Measurements from ENCODE around the gene ANLN. TPM values are rescaled to one million over a fixed set of nuclear protein-coding genes. Genes with fewer than 3 reads are reported as not detected.

ANLN gene
- total and polyA plus RNA-seq, 9 of the 15 experiments (the other 6 are each of a cell fraction or from before 2014, with no cell fraction given) = 18.1 to 66.2 (median 38.7) TPM

DNA sequence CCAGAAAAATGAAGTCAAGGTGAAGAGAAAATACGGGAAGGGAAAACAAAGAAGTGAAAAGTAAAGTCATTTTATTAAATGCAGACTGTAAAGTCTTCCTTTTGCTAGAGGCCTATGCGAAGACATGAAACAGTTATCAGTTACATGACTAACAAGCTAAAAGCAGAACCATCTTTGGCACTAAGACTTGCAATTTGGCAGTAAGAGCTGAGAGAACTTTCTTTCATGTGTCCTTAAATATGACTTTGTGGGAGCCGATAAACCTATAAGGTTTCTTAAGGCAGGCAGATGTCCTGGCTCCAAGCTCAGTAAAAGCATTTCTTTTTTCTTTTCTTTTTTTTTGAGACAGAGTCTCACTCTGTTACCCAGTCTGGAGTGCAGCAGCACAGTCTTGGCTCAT, 10.4 kb downstream of the ANLN start:
- no peaks in the 10 kb centered on the region for H3K9me3 ChIP-seq (replicated peaks; ENCODE audit: control insufficient read depth, insufficient read depth, low read depth, low read length)

More for the DNA sequence above, 10.4 kb downstream of the ANLN start:
- TF ChIP-seq, protein P1, sequence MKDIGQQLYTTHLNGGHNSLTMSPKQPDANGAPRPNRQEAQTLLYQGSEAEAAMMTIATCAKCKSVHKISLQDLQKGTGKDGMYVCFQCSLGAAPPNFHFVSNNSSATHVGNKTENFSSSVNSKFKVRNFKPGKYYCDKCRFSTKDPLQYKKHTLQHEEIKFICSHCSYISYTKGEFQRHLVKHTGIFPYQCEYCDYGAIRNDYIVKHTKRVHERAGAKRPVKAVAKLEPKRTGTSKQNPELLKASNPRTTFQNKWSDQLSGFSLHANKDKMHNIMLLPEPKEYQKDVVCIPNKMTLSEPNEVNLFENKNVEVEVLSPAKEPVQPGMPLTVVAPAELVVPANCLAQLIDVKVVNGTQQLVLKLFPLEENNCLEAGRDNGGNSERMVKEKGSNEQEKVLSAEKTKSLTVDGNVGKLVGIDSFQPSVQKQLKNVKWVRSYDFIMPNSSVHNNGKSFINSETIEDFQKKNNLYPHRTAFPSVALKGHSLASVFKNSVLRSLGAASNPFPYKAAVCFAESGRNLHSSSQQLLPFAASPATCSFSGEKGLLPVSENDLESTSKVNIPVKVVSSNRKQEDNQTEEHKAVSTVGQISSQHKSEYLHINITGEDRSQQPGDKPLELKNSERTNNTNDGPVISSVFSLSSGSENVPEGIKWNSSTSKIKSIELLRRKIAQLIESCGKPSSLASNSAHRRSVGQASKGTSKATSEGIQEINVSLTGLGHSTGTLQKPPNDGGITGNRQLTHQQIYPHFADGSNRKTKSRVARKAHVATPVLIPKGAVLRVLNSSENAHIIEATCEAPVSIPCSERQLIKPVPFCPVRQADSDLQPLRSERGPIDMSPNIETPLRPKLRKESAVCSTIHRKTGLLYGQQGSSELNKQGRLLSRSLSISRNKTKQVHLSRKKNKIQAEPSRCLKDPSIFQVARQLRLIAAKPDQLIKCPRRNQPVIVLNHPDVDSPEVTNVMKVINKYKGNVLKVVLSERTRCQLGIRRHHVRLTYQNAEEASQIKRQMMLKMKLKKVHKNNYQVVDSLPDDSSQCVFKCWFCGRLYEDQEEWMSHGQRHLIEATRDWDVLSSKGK (CRISPR knock-in tag; IDR thresholded peaks at IDR 0.05) = no peak
- TF ChIP-seq LCOR (CRISPR knock-in tag; IDR thresholded peaks at IDR 0.05) (no peak), LARP7 (IDR thresholded peaks at IDR 0.05) (no peak), JUNB (CRISPR knock-in tag; conservative IDR thresholded peaks at IDR 0.05) (no peak), NCOR1 (IDR thresholded peaks at IDR 0.05) (no peak), HNRNPK (IDR thresholded peaks at IDR 0.05; ENCODE audit: low read depth, low read length, poor library complexity, severe bottlenecking) (no peak), NFATC3 (IDR thresholded peaks at IDR 0.05) (no peak), SRSF7 (optimal IDR thresholded peaks at IDR 0.05; ENCODE audit: low read depth, low read length) (no peak), PTRF (tag; IDR thresholded peaks at IDR 0.05) (no peak), PHB2 (IDR thresholded peaks at IDR 0.05; ENCODE audit: low read depth) (no peak), XRCC4 (IDR thresholded peaks at IDR 0.05; ENCODE audit: extremely low read depth, insufficient read depth, insufficient read length) (no peak)
- TF ChIP-seq, protein P2, sequence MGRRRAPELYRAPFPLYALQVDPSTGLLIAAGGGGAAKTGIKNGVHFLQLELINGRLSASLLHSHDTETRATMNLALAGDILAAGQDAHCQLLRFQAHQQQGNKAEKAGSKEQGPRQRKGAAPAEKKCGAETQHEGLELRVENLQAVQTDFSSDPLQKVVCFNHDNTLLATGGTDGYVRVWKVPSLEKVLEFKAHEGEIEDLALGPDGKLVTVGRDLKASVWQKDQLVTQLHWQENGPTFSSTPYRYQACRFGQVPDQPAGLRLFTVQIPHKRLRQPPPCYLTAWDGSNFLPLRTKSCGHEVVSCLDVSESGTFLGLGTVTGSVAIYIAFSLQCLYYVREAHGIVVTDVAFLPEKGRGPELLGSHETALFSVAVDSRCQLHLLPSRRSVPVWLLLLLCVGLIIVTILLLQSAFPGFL (CRISPR knock-in tag; IDR thresholded peaks at IDR 0.05) = no peak
- TF ChIP-seq, protein P3, sequence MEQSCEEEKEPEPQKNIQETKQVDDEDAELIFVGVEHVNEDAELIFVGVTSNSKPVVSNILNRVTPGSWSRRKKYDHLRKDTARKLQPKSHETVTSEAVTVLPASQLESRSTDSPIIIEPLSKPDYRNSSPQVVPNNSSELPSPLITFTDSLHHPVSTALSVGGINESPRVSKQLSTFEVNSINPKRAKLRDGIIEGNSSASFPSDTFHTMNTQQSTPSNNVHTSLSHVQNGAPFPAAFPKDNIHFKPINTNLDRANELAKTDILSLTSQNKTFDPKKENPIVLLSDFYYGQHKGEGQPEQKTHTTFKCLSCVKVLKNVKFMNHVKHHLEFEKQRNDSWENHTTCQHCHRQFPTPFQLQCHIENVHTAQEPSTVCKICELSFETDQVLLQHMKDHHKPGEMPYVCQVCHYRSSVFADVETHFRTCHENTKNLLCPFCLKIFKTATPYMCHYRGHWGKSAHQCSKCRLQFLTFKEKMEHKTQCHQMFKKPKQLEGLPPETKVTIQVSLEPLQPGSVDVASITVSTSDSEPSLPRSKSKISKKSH (CRISPR knock-in tag; IDR thresholded peaks at IDR 0.05) = no peak
- TF ChIP-seq, protein P4, sequence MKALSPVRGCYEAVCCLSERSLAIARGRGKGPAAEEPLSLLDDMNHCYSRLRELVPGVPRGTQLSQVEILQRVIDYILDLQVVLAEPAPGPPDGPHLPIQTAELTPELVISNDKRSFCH (CRISPR knock-in tag; IDR thresholded peaks at IDR 0.05) = no peak
- TF ChIP-seq, protein P4 (tag; IDR thresholded peaks at IDR 0.05) = no peak
- Histone ChIP-seq H3K4me1 (replicated peaks in 1 of 2; ENCODE audit: control insufficient read depth in 2 of 2, insufficient read depth in 2 of 2, low read length in 2 of 2) (peaks cover 4 to 13% of the 10 kb centered on the region in 2 experiments; a peak in 2 of 5 replicates), H3K4me2 (ENCODE audit: insufficient read depth, low read length) (no peak overlapping the region), H3K9ac (ENCODE audit: insufficient read depth in 1 of 2, low read depth in 2 of 2, low read length in 2 of 2) (no peak overlapping the region), H3K4me3 (no peak overlapping the region), H4K20me1 (replicated peaks; ENCODE audit: control insufficient read depth, insufficient read depth, low read length) (no peaks in the 10 kb centered on the region; the same call in 1 of the 2 replicates), H3K36me3 (ENCODE audit: control insufficient read depth, insufficient read depth, low read length) (peaks cover 92% of the 10 kb centered on the region), H3K9me1 (ENCODE audit: control insufficient read depth, insufficient read depth, low read length) (no peaks in the 10 kb centered on the region), H3K27me3 (ENCODE audit: control insufficient read depth in 2 of 2, insufficient read depth in 2 of 2, low read length in 2 of 2) (no peaks in the 10 kb centered on the region), H3K27ac (ENCODE audit: extremely low read depth, low read depth, low read length) (no peak overlapping the region), H3K79me2 (ENCODE audit: control insufficient read depth, insufficient read depth, low read length) (peaks cover 40% of the 10 kb centered on the region), H2AFZ (ENCODE audit: low read depth, low read length) (no peak overlapping the region)
- in situ Hi-C loops (cut with MboI) = no loop called here
- ChIA-PET POLR2A (interaction anchor here (0.8 to 5.1 kb wide), 4 partner anchors 9 to 32 kb away, joined by 3 to 58 read pairs (median 6); partner anchors contain the start of gene ANLN), CTCF (ENCODE audit: low intra/inter-chr PET ratio) (no interaction called here)
- intact Hi-C loops (cut with micrococcal nuclease) = no loop called here
- no peak for ATAC-seq
- no peak for DNase-seq (ENCODE audit: extremely low read depth in 1 of 4, low spot score in 3 of 4)
- no TSS peak for BruUV-seq (replicated peaks)
- FAIRE-seq = no peak
- WGBS (ENCODE audit: insufficient coverage, low coverage, missing lambda C conversion rate) = 91% methylated on average over 3 of the region's 3 CpGs
